Immature natural killer cell (primary cell): ENCODE measurements around the gene TCAF2. TPM values are rescaled to one million over a fixed set of nuclear protein-coding genes. Genes with fewer than 3 reads are reported as not detected.
"Not testable (repeated sequence)": the region's sequence is repeated elsewhere in the genome, so short reads cannot be mapped to it uniquely, and the experiment has no call there.

ENCODE experiments used
- DNase-seq, 3 donors: peaks; one replicate each; pipeline ENCODE4 v3.0.0; 2022; ENCODE audit warnings: mixed read lengths in 1 of 3
- H3K27ac Mint-ChIP-seq, 6 donors: one replicate each; pipeline ENCODE4 v1.8.0; 2020; ENCODE audit warnings: mixed read lengths in 6 of 6, mild to moderate bottlenecking in 5 of 6, inconsistent platforms in 4 of 6, moderate library complexity in 3 of 6
- H3K27me3 Mint-ChIP-seq, 3 donors: one replicate each; pipeline ENCODE4 v1.8.0; 2020 to 2021; ENCODE audit warnings: low read depth in 3 of 3, mild to moderate bottlenecking in 3 of 3, mixed read lengths in 3 of 3, moderate library complexity in 3 of 3, inconsistent platforms in 1 of 3
- H3K36me3 Mint-ChIP-seq, 3 donors: one replicate each; pipeline ENCODE4 v1.8.0; 2020; ENCODE audit warnings: mixed read lengths in 3 of 3, inconsistent platforms in 2 of 3, mild to moderate bottlenecking in 2 of 3
- H3K4me1 Mint-ChIP-seq, 2 donors: one replicate each; pipeline ENCODE4 v1.8.0; 2020; ENCODE audit warnings: inconsistent platforms in 2 of 2, mild to moderate bottlenecking in 2 of 2, mixed read lengths in 2 of 2, moderate library complexity in 1 of 2
- H3K4me3 Mint-ChIP-seq, 5 donors: one replicate each; pipeline ENCODE4 v1.8.0; 2020; ENCODE audit warnings: mild to moderate bottlenecking in 5 of 5, mixed read lengths in 5 of 5, inconsistent platforms in 3 of 5, moderate library complexity in 3 of 5
- H3K9me3 Mint-ChIP-seq, 6 donors: one replicate each; pipeline ENCODE4 v1.8.0; 2020; ENCODE audit warnings: mild to moderate bottlenecking in 6 of 6, mixed read lengths in 6 of 6, inconsistent platforms in 4 of 6, moderate library complexity in 3 of 6
- polyA plus RNA-seq, 3 donors: library from polyadenylated mRNA; unstranded; fragments of 300-500 nt; fragmentation: Illumina TruSeq; gene quantifications; one replicate each; pipeline ENCODE4 v1.2.3, GENCODE V29; 2021

Gene TCAF2
- polyA plus RNA-seq, 3 donors from 2014 or later: 1.8 to 4.1 (median 2.5) TPM

DNA sequence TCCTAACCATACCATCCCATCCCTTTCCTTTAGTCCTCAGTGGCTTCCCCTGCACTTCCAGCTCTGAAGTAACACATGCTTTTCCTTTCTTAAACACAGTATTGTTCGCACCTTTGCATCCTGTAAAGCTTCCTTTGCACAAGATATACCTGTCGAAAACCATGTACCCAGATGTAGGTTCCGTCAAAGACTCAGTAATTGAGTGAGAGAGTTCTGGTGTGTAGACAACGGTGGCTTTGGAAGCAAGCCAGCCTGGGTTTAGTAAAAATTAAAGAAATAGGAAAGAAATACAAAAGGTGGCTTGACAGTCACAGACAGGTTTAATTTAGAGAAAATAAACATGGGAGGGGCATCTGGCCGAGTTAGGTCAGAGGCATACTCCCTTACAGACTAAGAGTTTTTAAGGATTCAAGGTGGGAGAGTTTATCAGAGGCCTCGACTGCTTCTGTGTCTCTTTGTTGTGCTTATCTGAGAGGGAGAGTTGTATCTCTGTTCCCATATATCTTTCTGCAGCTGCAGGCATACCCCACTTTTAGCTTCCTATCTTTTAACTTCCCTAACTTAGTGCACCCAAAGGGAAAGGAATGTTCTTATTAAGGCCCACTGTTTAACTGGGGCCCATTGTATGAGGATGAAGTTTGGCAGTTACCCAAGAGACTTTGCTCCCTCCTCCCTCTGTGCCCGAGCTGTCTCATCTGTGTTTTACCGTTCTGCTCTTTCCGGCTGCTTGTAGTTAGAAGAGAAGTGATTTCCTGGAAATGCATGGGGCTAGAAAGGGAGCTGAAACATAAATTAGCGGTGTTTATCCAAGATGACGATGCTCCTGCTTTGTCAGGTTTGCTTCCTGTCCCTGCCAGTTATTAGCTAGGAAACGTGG is 14.8 kb downstream of the TCAF2 start:
- H3K27me3 Mint-ChIP-seq, H3K27ac Mint-ChIP-seq, H3K9me3 Mint-ChIP-seq, H3K4me1 Mint-ChIP-seq, H3K36me3 Mint-ChIP-seq, H3K4me3 Mint-ChIP-seq, DNase-seq: not testable (repeated sequence)

DNA sequence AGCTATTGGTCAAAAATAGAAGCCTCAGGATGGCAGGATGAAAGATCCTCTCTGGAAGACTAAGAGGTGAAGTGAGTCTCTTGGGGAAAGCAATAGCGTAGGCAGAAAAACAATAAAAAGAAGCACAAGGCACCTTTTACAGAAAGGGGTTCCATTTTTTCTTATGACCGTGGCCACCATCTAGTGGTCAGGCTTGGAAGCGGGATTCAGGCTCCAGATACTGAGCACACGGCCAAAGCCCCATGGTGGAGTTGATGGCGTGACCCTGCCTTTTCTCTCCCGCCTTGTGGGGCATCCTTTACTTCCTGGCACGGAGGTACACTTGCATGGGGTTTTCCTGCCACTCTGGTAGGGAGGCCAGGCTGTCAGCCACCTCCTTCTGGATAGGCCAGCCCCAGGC is 18.6 kb downstream of the TCAF2 start:
- H3K27ac Mint-ChIP-seq, H3K36me3 Mint-ChIP-seq, H3K4me1 Mint-ChIP-seq, DNase-seq, H3K9me3 Mint-ChIP-seq, H3K27me3 Mint-ChIP-seq, H3K4me3 Mint-ChIP-seq: not testable (repeated sequence)

DNA sequence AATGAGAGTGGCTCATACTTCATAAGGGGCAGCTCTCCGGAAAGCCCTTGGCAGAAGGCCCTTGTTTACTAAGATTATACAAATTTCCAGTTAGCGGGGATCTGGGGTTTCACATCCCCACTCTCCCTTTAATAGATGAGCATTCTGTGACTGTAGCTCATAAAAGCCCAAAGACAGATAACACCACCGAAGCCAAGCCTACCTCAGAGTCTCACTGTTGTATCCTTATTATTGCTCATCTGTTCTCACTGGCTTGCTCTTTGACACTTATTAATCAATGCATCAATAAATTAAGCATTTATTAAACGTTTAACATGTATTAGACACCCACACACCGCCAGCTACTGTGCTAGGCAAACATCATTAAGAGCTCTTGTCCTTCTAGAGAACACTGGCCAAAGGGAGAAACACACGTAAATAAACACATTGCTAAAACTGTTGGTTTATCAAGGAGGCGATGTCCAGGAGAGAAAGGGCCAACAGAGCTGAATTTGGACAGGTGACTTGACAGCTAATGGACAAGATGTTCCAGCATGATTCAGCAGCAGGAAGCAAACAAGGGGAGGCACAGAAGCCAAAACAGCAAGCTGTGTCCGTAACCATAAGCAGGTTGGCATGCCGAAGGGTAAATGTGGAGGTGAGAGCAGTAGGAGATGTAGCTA is 19.9 kb downstream of the TCAF2 start:
- H3K9me3 Mint-ChIP-seq, H3K4me1 Mint-ChIP-seq, H3K27ac Mint-ChIP-seq, H3K4me3 Mint-ChIP-seq, H3K36me3 Mint-ChIP-seq, DNase-seq, H3K27me3 Mint-ChIP-seq: not testable (repeated sequence)

DNA sequence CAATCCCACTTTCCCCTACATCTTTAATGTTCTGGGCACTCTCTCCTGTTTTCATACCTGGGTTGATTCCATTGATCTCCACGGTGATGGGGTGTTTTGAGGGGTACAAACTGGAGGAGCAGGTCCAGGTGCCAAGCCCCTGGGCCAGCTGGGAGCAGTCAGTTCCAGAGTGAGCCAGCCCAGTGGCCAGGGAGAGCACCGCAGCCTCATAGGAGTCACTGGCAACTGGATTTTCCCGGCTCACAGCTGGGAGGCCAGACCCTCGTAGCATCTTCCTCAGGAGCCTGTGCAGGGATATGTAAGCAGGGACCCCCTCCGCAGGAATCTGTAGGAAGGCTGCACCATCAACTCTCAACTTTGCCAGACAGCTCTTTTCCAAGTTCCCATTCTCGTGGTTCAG is 25.8 kb downstream of the TCAF2 start:
- H3K36me3 Mint-ChIP-seq, DNase-seq, H3K27ac Mint-ChIP-seq: not testable (repeated sequence)

DNA sequence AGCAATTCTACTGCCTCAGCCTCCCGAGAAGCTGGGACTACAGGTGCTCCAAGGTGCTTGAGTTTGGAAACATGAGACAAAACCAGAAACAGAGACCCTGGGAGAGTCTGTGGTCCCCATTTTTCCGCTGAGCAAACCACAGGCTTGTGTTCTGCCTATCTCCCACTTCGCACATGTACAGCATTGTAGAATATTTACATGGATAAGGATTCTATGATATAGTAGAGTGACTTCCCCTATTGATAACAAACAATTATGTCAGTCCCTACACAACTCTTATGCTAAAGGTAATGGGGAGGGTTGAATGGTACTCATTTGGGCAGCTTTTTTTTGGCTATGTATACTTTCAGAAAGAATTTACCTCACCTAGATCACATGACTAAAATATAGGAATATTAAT is 29.1 kb downstream of the TCAF2 start:
- H3K36me3 Mint-ChIP-seq, H3K4me1 Mint-ChIP-seq, H3K9me3 Mint-ChIP-seq, H3K4me3 Mint-ChIP-seq, H3K27me3 Mint-ChIP-seq, H3K27ac Mint-ChIP-seq, DNase-seq: not testable (repeated sequence)

More for the DNA sequence above, 25.8 kb downstream of the TCAF2 start:
- H3K9me3 Mint-ChIP-seq, H3K4me3 Mint-ChIP-seq, H3K27me3 Mint-ChIP-seq, H3K4me1 Mint-ChIP-seq: not testable (repeated sequence)

DNA sequence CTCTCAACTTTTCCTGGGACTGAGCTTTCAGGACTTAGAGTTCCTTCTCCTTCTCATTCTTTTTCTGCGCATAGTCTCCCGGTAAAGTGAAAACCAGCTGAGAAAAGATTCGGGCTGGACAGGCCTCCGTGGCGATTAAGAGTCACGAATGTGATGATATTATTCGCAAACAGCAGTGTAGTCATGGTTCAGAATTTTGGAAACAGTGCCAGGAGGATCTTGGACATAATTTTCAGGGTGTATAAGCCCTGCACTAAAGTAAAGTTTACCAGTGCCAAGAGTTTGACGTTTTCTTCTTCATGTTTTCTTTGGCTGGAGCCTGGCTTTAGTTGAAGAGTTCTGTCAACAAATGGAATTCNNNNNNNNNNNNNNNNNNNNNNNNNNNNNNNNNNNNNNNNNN is 29.7 kb downstream of the TCAF2 start:
- H3K9me3 Mint-ChIP-seq, DNase-seq, H3K4me1 Mint-ChIP-seq, H3K36me3 Mint-ChIP-seq, H3K4me3 Mint-ChIP-seq, H3K27ac Mint-ChIP-seq, H3K27me3 Mint-ChIP-seq: not testable (repeated sequence)

Other genes with a start within 250 kb of the TCAF2 start
- 100 to 1,000 TPM in 1 of 3 donors, 10 to 100 TPM in 2; 50.7 to 144 (median 51.9) TPM for gene ZYX, start 239.6 kb upstream of the TCAF2 start, polyA plus RNA-seq
- under 1 TPM in 2 of 3 donors, not detected in 1; 0.22 to 0.51 TPM for gene EPHA1, start 212.1 kb upstream of the TCAF2 start, polyA plus RNA-seq
- not detected for gene TAS2R60, start 177.5 kb upstream of the TCAF2 start, polyA plus RNA-seq
- not detected for gene TAS2R41, start 143.1 kb upstream of the TCAF2 start, polyA plus RNA-seq
- gene CTAGE15, start 49.2 kb upstream of the TCAF2 start, polyA plus RNA-seq: not detected
- under 1 TPM in 1 of 3 donors, not detected in 2; 0.22 TPM for gene CTAGE6, start 136.7 kb downstream of the TCAF2 start, polyA plus RNA-seq